Limb (tissue), 2 donors: ENCODE data around the gene RAD51C.
A peak's percentile ranks its signal among the peaks of the same experiment; 100 is the strongest.
"Not testable (repeated sequence)": the region's sequence is repeated elsewhere in the genome, so short reads cannot be mapped to it uniquely, and the experiment has no call there.

Source experiments
- DNase-seq, 2 donors: peaks; one replicate each; pipeline ENCODE4 v3.0.0-alpha.2; 2016; ENCODE audit errors: extremely low spot score in 2 of 2

The RAD51C gene

DNA sequence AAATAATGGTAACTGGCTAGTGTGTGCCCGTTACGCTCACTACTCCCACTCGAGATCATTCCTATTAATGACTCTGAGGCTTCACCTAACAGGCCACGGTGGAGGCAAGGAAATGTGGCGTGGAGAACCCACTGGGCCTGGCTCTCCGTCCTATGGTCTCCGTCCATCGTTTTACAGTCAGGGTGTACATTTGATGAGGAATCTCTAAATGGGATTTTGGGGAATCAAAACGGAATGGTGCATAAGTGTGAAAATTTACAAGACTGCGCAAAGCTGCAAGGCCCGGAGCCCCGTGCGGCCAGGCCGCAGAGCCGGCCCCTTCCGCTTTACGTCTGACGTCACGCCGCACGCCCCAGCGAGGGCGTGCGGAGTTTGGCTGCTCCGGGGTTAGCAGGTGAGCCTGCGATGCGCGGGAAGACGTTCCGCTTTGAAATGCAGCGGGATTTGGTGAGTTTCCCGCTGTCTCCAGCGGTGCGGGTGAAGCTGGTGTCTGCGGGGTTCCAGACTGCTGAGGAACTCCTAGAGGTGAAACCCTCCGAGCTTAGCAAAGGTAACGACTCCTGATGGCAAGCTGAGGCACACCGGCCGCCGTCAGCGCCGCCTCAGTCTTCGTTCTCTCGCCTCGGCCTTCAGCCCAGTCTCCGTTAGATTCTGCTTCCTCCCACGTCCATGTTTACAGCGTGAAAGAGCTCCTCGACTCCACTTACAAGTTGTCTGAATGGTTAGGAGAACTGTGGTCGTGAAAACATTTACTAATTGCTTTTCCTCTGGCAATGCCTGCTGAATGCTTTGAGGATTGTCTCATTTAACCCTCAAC lies at the start of gene RAD51C:
TSS of gene RAD51C (plus strand) at position 364 of the 817 bp plus-strand sequence. CDS start at position 406, 42 bp downstream.
- peak; percentile 88 to 89 for DNase-seq

GRCh38 chr17:58643147-58643546 lies 49.3 kb upstream of the RAD51C start:
- DNase-seq: no peak

DNA sequence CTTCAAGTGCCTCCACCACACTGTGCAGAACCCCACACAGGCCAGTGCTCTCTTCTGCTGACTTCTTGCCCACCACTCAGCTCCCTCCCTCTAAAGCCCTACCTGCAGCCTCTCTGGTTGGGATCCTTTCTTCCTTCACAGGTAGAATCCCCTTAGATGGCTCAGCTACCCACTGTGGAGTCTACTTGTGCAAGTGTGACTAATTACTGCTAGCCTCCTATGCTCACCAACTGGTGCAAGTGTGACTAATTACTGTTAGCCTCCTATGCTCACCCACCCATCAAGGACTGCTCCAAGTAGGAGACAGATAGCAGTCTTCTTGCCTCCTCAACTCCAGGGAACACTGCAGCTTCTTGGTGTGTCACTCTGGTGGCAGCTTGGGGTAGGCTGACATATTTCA lies 44.2 kb upstream of the RAD51C start:
- DNase-seq: no peak

DNA sequence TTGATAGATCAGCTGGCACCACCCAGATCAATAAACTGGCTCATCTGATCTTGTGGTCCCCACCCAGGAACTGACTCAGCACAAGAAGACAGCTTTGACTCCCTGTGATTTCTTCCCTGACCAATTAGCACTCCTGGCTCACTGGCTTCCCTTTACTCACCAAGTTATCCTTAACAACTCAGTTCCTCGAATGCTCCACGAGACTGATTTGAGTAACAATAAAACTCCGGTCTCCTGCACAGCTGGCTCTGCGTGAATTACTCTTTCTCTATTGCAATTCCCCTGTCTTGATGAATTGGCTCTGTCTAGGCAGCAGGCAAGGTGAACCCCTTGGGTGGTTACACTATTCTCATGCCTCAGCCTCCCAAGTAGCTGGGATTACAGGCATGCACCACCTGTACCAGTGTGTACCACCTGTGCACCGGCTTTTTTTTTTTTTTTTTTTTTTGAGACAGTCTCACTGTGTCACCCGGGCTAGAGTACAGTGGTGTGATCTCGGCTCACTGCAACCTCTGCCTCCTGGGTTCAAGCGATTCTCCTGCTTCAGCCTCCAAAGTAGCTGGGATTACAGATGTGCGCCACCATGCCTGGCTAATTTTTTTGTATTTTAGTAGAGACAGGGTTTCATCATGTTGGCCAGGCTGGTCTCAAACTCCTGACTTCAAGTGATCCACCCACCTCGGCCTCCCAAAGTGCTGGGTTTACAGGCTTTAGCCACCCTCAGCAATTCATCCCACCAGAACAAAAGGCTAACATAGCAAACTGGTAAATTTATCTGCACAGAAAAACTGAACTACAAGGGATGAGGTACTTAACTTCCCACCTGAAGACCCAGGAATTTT lies 34.2 kb upstream of the RAD51C start:
- not testable (repeated sequence) for DNase-seq

GRCh38 chr17:58658804-58659713 lies 33.3 kb upstream of the RAD51C start:
- peak; percentile 89 to 93 for DNase-seq

DNA sequence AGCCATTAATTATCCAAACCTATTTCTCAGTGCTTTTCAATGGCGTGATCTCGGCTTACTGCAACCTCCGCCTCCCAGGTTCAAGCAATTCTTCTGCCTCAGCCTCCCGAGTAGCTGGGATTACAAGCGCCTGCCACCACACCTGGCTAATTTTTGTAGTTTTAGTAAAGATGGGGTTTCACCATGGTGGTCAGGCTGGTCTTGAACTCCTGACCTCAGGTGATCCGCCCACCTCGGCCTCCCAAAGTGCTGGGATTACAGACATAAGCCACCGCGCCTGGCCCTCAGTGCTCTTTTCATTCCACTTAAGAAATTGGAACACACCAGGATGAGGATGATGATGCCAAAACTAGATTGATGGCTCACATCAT lies 32.7 kb upstream of the RAD51C start:
- not testable (repeated sequence) for DNase-seq

DNA sequence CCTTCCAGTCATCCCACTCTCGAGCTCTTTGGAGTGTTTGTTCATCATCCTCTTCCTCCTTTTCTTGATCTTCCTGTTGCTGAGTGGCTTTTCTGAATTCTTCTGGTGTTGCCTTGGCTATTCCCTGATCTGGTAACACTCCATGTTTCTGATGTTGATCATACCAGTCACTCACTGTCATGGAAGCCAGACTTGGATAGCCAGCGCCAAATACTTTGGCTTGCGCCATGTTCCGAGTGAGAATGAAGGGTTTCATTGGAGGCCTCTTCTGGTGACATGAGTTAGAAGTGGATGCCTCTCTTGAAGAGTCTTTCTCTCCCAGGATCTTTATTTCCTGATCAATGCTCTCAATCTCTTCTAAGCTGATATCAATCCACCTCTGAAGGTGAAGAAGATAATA lies 31.8 kb upstream of the RAD51C start:
- no peak for DNase-seq

DNA sequence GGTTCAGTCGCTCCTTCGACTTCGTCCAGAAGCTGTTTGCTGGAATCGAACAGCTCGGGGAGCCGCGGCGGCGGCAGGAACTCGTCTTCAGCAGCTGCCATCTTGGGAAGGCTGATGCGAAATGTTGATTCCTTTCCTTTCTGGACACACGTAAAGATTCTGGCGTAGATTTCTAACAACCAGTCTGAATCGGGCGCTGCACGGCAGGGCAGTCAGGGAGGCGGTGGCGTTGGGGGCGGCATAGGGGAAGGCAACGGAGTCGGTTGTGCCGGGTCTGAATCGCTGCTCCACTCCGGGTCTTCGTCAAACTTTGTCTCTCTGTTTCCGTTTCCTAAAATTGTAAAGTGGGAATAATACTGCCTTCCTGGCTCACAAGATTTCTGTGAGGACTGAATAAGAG lies 30.9 kb upstream of the RAD51C start:
- no peak for DNase-seq

GRCh38 chr17:58664302-58664701 lies 28.1 kb upstream of the RAD51C start:
- DNase-seq: no peak

DNA sequence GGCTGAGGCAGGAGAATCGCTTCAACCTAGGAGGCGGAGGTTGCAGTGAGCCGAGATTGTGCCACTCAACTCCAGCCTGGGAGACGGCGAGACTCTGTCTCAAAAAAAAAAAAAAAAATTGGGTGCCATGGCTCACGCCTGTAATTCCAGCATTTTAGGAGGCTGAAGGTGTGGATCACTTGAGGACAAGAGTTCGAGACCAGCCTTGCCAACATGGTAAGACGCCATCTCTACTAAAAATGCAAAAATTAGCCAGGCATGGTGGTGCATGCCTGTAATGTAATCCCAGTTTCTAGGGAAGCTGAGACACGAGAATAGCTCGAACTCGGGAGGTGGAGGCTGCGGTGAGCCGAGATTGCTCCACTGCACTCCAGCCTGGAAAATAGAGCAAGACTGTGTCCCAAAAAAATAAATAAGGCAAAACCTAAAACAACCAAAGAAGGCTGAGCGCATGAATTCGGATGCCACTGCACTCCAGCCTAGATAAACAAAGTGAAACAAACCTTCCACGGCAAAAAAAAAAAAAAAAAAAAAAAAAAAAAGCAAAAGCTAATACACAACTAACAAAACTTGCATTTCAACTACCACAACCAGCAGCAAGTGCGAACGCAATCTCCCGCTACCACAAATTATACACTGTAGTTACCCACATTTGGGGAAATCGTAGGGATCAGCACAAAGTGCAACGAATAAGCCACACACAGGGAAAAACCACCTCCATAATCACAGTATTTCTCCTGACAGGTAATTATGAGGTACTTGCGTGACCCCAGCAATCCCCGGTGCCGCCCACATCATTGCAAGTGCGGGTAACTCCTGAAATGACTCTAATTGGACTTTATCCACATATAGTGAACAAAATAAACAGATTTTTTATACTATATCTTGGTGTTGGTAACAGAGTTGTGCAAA lies 26.2 kb upstream of the RAD51C start:
- no peak for DNase-seq

GRCh38 chr17:58666858-58667267 lies 25.5 kb upstream of the RAD51C start:
- DNase-seq: peak; percentile 50 to 67

GRCh38 chr17:58667934-58668597 lies 24.3 kb upstream of the RAD51C start:
- no peak for DNase-seq

DNA sequence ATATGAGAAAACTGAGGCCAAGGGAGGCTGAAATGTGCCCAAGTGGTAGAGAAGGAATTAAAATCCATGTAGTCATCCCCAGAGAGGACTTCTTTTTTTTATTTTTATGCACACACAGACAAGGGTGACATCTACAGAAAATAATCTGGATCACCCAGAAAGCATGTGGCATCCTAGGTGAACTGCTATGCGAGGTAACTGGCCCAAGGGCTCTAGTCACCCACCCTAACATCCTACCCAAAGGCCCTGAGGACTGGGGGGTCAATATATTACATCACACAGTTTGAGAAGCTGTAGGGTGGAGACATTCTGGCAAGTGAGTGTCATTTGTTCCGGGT lies 23.8 kb upstream of the RAD51C start:
- no peak for DNase-seq

DNA sequence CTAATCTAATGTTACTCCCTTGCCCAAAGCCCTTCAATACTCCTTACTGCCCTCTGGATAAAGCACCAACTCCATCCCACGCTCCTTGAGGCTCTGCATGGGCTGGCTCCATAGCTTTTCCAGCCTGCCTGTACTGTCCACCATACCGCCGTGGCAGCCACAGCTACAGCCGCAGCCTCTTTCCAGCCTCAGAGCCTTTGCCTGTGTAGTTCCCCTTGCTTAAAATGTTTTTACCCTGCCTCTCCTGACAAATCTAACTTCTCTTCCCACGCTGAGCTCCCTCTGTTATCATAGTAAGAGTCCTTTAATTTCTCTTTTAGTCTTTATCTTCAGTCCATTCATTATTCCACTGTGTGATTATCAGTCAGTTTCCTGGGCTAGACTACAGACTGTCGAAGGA lies 22.5 kb upstream of the RAD51C start:
- DNase-seq: no peak

GRCh38 chr17:58671969-58672368 lies 20.4 kb upstream of the RAD51C start:
- DNase-seq: no peak

- DNase-seq: no peak
Observed at GRCh38 chr17:58677194-58677880, 15.1 kb upstream of the RAD51C start.

GRCh38 chr17:58678287-58678686 lies 14.1 kb upstream of the RAD51C start:
- not testable (repeated sequence) for DNase-seq

DNA sequence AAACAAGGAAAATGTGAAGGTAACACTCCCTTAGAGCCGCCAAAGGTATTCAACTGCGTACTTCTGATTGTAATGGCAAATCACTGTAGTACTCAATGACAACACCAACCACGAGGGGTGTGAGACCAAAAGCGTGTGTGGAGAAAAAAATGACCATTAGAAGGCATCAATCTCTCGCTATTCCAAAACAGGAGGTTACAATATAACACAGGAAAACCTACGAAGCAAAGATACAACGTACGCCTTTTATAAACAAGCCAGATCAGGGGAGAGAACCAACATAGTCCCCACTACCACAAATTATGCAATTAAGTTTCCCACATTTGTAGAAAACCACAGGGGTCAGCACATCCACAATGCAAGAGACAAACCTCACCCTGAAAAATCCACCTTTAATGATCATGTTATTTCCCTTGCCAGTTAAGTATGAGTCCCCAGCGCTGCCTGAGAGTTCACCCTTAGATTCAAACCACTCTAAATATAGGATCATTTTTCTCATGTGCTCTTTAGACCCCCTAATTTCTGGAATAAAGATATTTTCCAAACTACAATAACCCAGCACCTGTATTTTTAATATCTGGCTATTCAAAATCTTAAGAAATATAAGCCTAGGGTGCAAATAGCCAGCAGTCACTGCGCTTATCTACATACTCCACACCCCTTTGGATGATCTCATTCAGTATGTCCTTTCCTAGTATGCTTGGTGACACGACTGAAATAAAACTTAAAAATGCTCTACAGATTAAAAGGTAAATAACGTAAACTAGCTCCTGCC lies 13.0 kb upstream of the RAD51C start:
- DNase-seq: no peak

GRCh38 chr17:58680038-58680369 lies 12.4 kb upstream of the RAD51C start:
- DNase-seq: no peak
